Activated T-helper 17 cell treated with anti-CD3 and anti-CD28 coated beads, Interleukin-2, amount 50 U/mL, for 72 hours (primary cell): Measurements from ENCODE around the gene SURF1. TPM values are rescaled to one million over a fixed set of nuclear protein-coding genes. Genes with fewer than 3 reads are reported as not detected.

Experiments
- ATAC-seq: fragments of 150-1000 bp; cut with Tn5 transposase; replicated peaks from 2 replicates; pipeline ENCODE4 v1.10.0; 2021; ENCODE audit warnings: mild to moderate bottlenecking, moderate library complexity
- H3K27ac Mint-ChIP-seq: one replicate; pipeline ENCODE4 v1.8.0; 2022; ENCODE audit warnings: mixed read lengths
- H3K27me3 Mint-ChIP-seq: one replicate; pipeline ENCODE4 v1.8.0; 2022; ENCODE audit warnings: mixed read lengths
- H3K36me3 Mint-ChIP-seq: one replicate; pipeline ENCODE4 v1.8.0; 2022; ENCODE audit warnings: low read depth, mild to moderate bottlenecking, mixed read lengths
- H3K4me1 Mint-ChIP-seq: one replicate; pipeline ENCODE4 v1.8.0; 2022; ENCODE audit warnings: mixed read lengths
- H3K4me3 Mint-ChIP-seq: one replicate; pipeline ENCODE4 v1.8.0; 2022; ENCODE audit warnings: mild to moderate bottlenecking, mixed read lengths
- H3K9me3 Mint-ChIP-seq: one replicate; pipeline ENCODE4 v1.8.0; 2022; ENCODE audit warnings: mixed read lengths
- total RNA-seq, 2 donors: library from RNA; stranded (reverse); gene quantifications; one replicate each; pipeline ENCODE4 v1.2.3, GENCODE V29; 2022

SURF1 gene
- total RNA-seq, 2 donors from 2014 or later = 13.9 to 25.4 TPM

DNA sequence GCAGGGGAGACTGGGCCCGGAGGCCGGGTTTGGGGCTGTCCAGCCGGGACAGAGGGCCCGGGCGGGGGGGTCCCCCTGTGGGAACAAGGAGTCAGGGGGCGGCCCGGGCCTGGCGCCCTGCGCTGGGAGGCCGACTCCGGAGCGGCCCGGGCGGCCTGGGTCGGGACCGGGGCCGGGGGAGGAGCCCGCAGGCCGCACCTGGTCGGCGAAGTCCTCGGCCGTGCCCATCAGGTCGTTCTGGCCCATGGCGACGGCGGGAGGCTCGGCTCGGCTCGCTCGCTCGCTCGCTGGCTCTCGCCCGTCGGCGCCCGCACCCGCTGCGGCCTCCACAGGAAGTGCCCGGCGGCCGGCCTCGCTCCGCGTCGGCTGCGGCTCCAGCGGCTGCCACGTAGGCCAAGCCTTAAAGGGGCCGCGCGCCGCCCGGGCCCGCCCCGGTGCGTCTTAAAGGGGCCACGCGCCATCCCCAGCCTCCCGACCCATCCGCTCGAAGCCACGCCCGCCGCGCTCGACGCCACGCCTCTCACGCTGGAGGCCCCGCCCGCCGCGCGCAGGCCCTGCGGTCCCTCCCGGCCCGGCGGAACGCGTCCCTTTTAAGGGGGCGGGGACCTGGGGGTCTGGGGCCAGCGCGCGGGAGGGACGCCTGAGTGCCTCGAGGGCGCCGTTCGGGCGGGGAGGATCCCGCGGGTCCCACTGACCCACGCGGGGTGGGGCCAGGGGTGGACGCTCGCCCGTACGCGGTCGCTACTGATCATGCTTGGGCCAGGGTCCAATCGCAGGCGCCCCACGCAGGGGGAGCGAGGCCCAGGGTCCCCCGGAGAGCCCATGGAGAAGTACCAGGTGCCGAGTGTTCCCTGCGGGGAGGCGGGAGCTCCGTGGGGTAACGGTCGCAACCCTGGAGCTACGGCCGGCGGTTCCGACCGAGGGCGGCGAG lies 19.7 kb upstream of the SURF1 start, which contains the start of the genes STKLD1 and SURF4:
Gene STKLD1, plus strand, starts transcription at position 643 of the 931 bp plus-strand sequence. Its CDS starts 108 bp downstream, at position 751.
Gene SURF4, minus strand, starts transcription at position 337 of the 931 bp plus-strand sequence. Its CDS starts 91 bp downstream, at position 246.
- Mint-ChIP-seq H3K4me1 (peaks cover 12% of the 10 kb centered on the region), H3K27ac (peak within 1 kb of the TSS; percentile 92)

DNA sequence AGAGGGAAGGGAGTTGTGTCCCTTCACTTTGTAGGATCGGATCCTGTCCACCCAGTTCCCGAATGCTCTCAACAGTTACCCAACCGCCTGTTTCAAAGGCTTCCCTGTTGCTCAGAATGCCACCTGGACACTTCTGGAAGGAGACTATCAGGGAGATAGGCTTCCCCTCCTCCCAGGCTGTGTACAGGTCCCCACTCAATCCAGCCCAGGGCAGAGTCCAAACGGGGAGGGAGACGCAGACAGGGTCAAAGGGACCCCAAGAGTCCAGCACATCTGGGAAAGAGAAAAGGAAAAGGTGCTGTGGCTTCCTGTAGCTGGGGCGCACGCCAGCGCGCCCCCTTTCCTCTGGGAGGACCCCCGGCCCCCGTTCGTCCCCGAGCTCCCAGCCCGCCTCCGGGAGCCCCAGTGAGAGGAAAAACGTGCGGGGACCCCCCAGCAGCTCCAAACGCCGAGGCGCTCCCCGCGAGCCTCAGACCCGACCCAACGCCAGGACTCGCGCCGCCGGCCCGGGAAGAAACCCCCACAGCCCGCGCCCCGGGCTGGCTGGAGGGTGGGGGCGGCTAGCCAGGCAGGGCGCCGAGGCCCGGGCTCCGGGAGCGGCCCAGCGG lies 18.9 kb upstream of the SURF1 start:
- H3K27ac Mint-ChIP-seq = peak overlapping the region; percentile 92
- peak overlapping the region; percentile 94 for H3K4me3 Mint-ChIP-seq
- peaks cover 20% of the 10 kb centered on the region for H3K4me1 Mint-ChIP-seq
- no peaks in the 10 kb centered on the region for H3K27me3 Mint-ChIP-seq
- no peaks in the 10 kb centered on the region for H3K9me3 Mint-ChIP-seq
- peaks cover 51% of the 10 kb centered on the region for H3K36me3 Mint-ChIP-seq
- no peak for ATAC-seq

More for the DNA sequence above, 19.7 kb upstream of the SURF1 start, which contains the start of the genes STKLD1 and SURF4:
- H3K4me3 Mint-ChIP-seq = peak within 1 kb of the TSS; percentile 94
- peak; percentile 73 for ATAC-seq
- no peaks in the 10 kb centered on the region for H3K27me3 Mint-ChIP-seq
- H3K9me3 Mint-ChIP-seq = no peaks in the 10 kb centered on the region
- peaks cover 43% of the 10 kb centered on the region for H3K36me3 Mint-ChIP-seq

DNA sequence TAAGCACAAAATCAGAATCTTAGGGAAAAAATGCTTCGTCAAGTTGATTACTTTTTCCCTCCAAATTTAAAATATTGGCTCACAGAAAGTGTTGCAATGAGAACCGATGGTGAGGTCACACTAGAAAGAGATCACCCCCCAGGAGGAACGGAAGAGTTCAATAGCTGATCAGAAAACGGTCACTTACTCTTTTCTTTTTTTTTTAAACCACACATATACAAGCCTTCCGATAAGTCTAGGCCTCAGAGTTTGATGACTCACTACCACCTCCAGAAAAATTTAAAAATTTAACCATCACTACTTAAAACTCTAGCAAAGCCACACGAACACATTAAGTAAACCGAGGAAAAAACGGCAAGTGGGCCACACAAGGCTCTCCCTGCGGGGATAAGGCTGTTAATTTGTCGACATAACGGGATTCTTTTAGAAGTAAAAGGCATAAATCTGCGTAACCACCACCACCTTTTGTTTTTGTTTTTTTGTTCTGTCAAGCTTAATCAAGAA lies 18.4 kb upstream of the SURF1 start:
- H3K4me1 Mint-ChIP-seq = peaks cover 25% of the 10 kb centered on the region
- H3K9me3 Mint-ChIP-seq = no peaks in the 10 kb centered on the region
- peak overlapping the region; percentile 92 for H3K27ac Mint-ChIP-seq
- H3K27me3 Mint-ChIP-seq = no peaks in the 10 kb centered on the region
- H3K36me3 Mint-ChIP-seq = peaks cover 56% of the 10 kb centered on the region
- peak overlapping the region; percentile 94 for H3K4me3 Mint-ChIP-seq
- peak; percentile 27 for ATAC-seq

DNA sequence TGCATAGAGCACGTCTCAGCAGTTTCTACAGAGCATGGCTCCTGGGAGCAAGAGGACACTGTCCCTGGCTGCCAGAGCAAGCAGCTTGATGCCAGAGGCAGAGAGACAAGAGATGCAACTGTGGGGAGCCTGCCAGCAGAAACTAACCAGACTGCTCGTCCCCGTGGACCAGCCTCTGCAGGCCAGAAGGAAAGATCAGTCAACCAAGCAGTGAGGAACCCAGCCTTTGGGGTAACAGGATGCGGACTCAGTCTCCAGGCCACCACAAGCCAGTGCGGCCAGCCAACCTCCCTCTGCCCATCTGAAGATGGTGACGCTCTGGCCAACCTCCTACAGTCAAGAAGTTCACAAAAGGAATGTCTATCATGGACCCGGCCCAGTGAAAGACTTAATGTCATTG lies 15.9 kb upstream of the SURF1 start:
- no peak for ATAC-seq
- H3K4me3 Mint-ChIP-seq = peak overlapping the region; percentile 94
- H3K27ac Mint-ChIP-seq = peak overlapping the region; percentile 92
- H3K4me1 Mint-ChIP-seq = peaks cover 38% of the 10 kb centered on the region
- no peaks in the 10 kb centered on the region for H3K27me3 Mint-ChIP-seq
- peaks cover 81% of the 10 kb centered on the region for H3K36me3 Mint-ChIP-seq
- H3K9me3 Mint-ChIP-seq = no peaks in the 10 kb centered on the region

DNA sequence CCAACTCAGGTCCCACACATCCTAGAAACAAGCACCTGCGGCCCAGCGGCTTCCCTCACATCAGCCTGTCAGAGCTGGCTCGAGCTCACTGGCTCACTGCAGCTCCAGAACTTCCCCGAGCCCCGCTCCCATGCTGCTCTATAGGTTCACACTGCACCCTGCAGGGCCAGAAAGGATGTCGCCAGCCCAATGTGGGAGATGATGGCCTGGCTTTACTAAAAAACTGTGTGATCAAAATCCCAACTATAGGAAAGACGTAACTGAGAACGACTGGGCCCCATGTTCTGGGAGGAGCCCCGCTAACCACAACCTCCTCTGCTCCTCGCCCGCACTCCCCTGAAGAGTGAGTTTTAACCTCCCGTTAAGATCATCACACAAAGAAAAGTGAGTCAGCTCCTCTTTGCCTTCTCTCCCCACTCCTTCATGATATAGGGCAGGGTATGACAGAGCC lies 15.0 kb upstream of the SURF1 start:
- H3K4me3 Mint-ChIP-seq = peak overlapping the region; percentile 94
- peaks cover 90% of the 10 kb centered on the region for H3K36me3 Mint-ChIP-seq
- no peaks in the 10 kb centered on the region for H3K27me3 Mint-ChIP-seq
- H3K27ac Mint-ChIP-seq = peak overlapping the region; percentile 92
- no peaks in the 10 kb centered on the region for H3K9me3 Mint-ChIP-seq
- H3K4me1 Mint-ChIP-seq = peaks cover 38% of the 10 kb centered on the region
- peak; percentile 73 for ATAC-seq

DNA sequence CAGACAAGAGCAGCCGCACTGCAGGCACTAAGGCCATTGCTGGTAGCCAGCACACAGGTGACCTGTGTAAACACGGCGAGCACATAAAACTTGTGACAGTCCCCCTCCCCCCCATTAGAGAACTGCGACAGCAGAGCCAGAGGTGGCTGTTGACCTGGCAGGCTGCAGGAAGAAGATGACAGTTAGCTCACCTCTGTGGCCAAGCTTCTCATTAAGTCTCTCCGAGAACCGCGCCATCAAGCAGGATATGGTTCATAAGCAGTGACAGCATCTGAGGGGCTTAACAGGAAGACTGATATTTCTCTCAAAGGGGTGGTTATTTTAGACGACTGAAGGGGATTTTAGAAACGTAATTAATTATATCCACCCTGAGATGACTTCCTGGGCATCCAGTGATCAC lies 14.4 kb upstream of the SURF1 start:
- H3K36me3 Mint-ChIP-seq = peaks cover 96% of the 10 kb centered on the region
- H3K4me1 Mint-ChIP-seq = peaks cover 38% of the 10 kb centered on the region
- H3K4me3 Mint-ChIP-seq = peak overlapping the region; percentile 94
- peak; percentile 25 for ATAC-seq
- peak overlapping the region; percentile 92 for H3K27ac Mint-ChIP-seq
- H3K27me3 Mint-ChIP-seq = no peaks in the 10 kb centered on the region
- no peaks in the 10 kb centered on the region for H3K9me3 Mint-ChIP-seq

DNA sequence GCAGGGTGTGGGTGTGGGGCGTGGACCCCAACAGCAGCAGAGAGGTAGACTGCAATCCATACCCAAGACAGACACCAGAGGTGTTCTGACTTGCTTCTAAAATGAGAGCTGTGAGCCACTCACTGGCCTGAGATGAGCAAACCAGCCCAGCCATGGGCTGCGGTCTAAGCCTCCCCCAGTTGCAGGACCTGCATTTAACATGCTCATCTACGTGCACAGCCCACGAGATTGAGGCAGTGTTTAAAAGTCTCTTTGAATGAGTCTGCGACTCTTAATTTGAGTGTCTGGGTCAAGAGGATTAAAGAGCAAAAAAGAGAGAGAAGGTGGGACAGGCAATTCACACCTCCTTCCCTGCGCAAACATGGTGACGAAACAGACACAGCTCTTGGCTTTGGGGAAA lies 13.6 kb upstream of the SURF1 start:
- Mint-ChIP-seq H3K4me1 (peaks cover 38% of the 10 kb centered on the region), H3K27me3 (no peaks in the 10 kb centered on the region), H3K27ac (peak overlapping the region; percentile 92), H3K36me3 (peaks cover 99% of the 10 kb centered on the region), H3K9me3 (no peaks in the 10 kb centered on the region), H3K4me3 (peak overlapping the region; percentile 94)
- ATAC-seq = peak; percentile 54

DNA sequence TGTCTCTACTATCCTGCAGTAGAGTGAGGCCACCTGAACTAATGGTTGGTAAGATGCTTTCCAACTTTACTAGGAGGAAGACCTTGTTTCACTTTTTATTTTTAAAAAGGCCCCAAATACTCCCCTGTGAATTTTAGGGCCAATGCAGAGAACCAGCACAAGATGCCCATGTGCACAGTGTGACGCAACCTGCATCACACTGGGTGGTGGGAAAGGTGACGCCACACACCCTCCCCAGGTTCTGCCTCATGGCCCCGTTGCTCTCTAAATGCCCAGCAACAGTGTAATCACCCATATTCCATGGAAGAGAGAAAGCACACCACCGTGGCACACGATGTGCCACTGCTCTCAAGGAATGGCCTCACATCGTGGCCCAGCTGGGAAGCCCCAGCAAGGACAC lies 13.1 kb upstream of the SURF1 start:
- Mint-ChIP-seq H3K4me1 (peaks cover 38% of the 10 kb centered on the region), H3K4me3 (peak overlapping the region; percentile 94), H3K9me3 (no peaks in the 10 kb centered on the region), H3K27me3 (no peaks in the 10 kb centered on the region), H3K27ac (peak overlapping the region; percentile 92), H3K36me3 (peaks cover 99% of the 10 kb centered on the region)
- no peak for ATAC-seq

DNA sequence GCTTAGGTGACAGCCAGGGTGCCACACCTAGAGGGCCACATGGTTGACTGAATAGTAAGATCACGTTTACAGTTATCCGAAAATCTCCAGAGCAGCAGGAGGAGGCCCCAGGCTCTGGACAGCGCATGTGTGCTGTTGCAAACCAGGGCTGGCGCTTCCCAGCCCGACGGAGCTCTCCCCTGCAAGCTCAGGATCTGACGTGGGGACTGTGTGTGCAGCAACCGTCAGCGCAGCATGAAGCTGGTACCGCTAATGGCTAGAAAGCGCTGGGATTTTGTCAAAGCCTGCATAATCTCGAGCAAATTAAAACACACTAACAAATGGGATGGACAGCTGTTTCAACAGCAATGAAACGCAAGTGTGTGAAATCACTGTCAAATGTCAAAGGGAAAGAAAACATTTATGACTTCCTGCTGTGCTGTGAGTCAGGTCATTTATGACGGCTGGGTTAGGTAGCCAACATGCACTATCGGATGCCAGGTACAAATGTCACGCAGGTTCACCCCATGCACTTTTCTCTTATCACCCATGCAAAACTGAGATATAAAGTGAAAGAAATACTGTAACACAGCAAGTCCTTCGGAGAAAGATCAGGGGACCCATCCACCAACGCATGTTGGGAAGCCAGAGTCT lies 12.1 kb upstream of the SURF1 start:
- ATAC-seq = no peak

DNA sequence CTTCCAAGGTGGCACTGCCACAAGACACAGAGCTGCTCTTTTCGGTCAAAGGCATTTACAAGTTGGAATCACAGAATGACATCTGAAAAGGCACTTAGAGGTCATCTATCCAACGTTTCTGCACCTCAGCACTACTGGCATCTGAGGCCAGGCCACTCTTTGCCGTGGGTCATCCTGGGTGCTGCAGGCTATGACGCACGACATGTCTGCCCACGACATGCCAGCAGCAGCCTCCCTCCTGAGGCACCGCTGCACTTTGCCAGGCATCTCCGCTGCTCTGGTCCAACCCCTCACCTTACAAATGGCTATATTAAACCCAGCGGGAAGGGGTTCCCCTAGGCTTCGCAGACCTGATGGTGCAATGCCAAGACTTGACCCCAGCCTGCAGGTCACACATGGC lies 11.5 kb upstream of the SURF1 start:
- no peaks in the 10 kb centered on the region for H3K27me3 Mint-ChIP-seq
- H3K36me3 Mint-ChIP-seq = peaks cover 99% of the 10 kb centered on the region
- no peak overlapping the region for H3K27ac Mint-ChIP-seq
- no peaks in the 10 kb centered on the region for H3K9me3 Mint-ChIP-seq
- peak overlapping the region; percentile 94 for H3K4me3 Mint-ChIP-seq
- no peak for ATAC-seq
- peaks cover 36% of the 10 kb centered on the region for H3K4me1 Mint-ChIP-seq

More for the DNA sequence above, 12.1 kb upstream of the SURF1 start:
- peaks cover 99% of the 10 kb centered on the region for H3K36me3 Mint-ChIP-seq
- H3K27ac Mint-ChIP-seq = peak overlapping the region; percentile 92
- H3K4me1 Mint-ChIP-seq = peaks cover 38% of the 10 kb centered on the region
- H3K4me3 Mint-ChIP-seq = peak overlapping the region; percentile 94
- no peaks in the 10 kb centered on the region for H3K9me3 Mint-ChIP-seq
- H3K27me3 Mint-ChIP-seq = no peaks in the 10 kb centered on the region

DNA sequence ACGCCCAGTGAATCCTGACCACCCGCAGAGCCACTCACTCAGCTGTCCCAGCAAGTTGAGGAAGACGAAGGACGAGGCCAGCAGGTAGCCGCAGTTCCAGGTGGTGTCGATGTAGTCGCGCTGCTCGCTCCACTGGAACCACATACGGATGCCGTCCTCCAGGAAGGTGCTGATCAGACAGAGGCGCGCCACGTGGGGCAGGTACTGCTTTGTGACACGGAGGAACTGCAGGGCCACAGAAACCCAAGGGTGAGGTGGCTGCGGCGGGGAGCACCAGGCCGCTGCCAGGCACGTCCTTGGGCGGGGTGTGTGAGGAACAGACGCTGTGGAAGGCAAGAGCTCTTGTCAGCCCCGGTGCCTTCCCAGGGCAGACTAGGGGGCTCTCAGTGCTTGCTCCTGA lies 10.9 kb upstream of the SURF1 start:
- Mint-ChIP-seq H3K4me3 (no peak overlapping the region), H3K27me3 (no peaks in the 10 kb centered on the region), H3K4me1 (peaks cover 31% of the 10 kb centered on the region), H3K9me3 (no peaks in the 10 kb centered on the region), H3K36me3 (peaks cover 99% of the 10 kb centered on the region), H3K27ac (no peak overlapping the region)
- ATAC-seq = no peak

DNA sequence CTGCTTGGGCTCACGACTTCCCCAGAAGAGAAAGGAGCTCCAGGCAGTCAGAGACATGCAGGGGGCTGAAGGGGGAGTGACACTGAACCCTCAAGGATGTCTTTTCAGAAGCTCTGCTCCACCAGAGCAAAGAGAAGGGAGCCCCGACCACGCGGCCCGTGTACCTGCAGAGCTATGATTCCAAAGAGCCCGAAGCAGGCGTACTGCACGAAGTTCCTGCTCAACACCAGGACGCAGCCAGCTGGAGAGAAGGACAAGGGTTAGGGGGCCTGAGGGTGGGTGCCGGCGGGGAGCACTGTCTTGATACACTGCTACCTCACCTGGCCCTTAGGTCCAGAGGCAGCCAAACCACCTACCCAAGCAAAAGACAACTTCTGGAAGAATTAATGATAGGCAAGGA lies 10.1 kb upstream of the SURF1 start:
- ATAC-seq = no peak
- no peaks in the 10 kb centered on the region for H3K27me3 Mint-ChIP-seq
- peaks cover 100% of the 10 kb centered on the region for H3K36me3 Mint-ChIP-seq
- H3K4me3 Mint-ChIP-seq = no peak overlapping the region
- no peak overlapping the region for H3K27ac Mint-ChIP-seq
- peaks cover 37% of the 10 kb centered on the region for H3K4me1 Mint-ChIP-seq
- no peaks in the 10 kb centered on the region for H3K9me3 Mint-ChIP-seq

DNA sequence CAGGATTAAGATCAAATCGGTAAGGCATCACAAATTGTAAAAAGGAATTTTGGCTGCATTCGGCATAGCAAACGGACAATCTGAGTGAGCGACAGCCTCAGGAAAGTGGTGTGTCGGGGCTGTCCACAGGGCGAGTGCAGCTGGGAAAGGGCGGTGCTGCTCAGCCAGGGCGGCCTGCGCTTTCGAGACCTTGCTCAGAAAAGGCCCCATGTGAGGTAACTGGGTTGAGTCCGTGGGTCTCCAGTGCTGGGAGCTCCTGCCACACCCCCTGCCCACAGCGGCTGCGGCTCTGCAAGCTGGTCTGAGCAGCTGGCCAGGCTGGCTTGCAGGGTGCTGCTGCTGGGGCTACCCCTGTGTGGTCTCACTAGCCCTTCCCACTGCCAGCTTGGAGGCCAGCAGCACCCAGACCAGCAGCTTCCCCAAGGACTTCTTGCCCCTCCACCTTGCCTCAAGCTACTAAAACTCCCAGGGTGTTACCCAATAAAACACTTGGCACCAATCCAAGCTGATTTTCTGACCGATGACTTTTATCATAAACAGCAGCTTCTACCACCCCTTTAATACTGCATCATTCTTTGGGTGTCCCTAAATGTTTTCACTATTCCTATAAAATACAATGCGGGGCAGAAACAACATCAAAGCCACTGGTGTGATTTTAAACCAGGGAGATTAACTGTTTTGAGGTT lies 6.2 kb upstream of the SURF1 start:
- H3K27ac Mint-ChIP-seq = peak overlapping the region; percentile 55

More for the DNA sequence above, 6.2 kb upstream of the SURF1 start:
- Mint-ChIP-seq H3K9me3 (no peaks in the 10 kb centered on the region), H3K36me3 (peaks cover 98% of the 10 kb centered on the region), H3K4me3 (no peak overlapping the region), H3K4me1 (peaks cover 35% of the 10 kb centered on the region), H3K27me3 (no peaks in the 10 kb centered on the region)
- ATAC-seq = no peak
